Measurements from ENCODE around the gene KCNIP1.
"Not testable (repeated sequence)": the region's sequence is repeated elsewhere in the genome, so short reads cannot be mapped to it uniquely, and the experiment has no call there.

KCNIP1 gene

GRCh38 chr5:170737591-170737990 lies 233.8 kb downstream of the KCNIP1 start:
- no peak for DNase-seq

- DNase-seq = no peak
These were observed 235.0 kb downstream of the KCNIP1 start for GRCh38 chr5:170738840-170739239.

DNA sequence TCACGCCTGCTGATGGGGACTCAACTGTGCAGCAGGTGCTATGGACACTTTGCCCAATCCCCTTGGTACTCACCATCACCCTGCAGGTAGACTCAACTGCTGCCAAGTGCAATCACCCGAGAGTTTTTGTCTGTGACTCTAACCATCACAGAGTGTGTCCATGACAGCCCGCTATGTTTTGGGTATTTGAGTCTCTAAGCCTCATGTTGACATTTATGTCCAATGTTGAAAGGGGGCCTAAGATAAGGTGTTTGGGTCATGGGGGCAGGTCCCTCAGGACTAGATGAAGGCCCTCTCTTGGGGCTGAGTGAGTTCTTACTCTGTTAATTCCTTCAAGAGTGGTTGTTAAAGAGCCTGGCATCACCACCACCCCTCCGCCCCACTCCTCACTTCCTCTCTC lies 235.6 kb downstream of the KCNIP1 start:
- no peak for DNase-seq

DNA sequence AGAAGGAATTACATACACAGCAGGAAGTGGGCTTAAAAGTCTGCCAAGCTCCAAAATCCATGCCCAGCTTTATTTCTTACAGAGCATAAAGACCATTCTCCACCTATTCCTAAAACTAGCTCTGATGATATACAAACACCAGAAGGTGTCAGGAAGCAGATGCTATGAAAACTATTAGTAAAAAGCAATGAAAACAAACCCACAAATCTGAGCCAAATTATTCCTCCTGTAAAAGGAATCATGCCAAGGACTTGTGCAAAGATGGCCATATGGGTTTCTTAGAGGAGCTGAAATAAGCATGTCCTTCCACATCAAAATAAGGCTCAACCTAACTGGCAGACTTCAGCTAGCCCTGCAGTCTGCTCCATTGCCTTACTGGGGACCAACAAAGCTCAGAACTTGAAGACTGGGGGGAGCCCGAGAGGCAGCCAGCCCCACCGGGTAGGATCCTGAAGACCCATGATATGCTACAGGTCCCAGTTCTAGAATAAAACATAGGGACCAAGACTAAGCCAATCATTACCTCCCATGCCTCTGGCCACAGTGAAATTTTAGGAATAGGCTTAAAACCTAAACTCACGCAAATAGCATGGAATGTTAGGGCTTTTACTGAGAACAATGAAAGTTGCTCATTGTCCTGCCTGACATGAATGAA lies 236.9 kb downstream of the KCNIP1 start:
- no peak for DNase-seq

- no peak for DNase-seq
These were observed 238.0 kb downstream of the KCNIP1 start for GRCh38 chr5:170741801-170742200.

DNA sequence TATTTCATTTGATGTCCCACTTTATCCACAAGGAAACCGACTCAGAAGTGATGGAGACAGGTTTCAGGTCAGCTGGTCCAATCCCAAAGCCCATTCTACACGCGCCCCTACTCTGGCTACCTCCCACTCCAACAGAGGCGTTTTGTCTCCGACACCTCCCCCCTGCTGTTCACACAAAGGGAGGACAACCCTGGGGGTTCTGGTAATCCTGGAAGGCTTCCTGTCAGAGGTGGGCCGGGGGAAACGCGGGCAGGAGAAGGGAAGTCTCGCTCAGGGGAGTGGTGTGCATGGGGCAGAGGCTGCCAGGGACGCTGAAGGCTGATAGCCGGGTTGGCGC lies 240.0 kb downstream of the KCNIP1 start:
- no peak for DNase-seq

DNA sequence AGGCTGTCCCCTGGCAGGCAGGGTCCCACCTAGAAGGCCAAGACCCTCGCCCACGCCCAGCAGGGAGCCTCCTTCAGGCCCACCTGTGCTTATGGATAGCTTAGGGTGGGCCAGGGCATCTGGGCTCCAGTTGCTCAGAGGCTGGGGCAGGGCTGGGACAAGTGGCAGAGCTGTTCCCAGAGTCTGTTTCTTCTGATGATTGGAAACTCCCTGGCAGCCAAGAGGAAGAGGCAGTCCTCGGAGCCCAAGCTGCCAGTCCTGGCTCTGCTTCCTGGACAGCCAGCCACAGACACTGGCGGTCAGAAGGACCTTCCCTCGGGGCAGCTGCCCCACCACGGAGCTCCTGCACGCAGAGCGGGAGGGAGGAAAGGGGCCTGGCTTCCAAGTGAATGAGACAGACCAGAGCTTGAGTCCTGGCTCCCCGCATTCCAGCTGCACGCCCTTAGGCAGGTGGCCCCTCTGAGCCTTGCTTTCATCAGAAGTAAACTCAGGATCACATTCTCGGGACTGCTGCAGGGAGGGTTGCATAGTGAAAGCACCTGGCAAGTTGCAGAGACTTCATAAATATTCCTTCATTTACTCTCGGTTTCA lies 241.8 kb downstream of the KCNIP1 start:
- DNase-seq = no peak

DNA sequence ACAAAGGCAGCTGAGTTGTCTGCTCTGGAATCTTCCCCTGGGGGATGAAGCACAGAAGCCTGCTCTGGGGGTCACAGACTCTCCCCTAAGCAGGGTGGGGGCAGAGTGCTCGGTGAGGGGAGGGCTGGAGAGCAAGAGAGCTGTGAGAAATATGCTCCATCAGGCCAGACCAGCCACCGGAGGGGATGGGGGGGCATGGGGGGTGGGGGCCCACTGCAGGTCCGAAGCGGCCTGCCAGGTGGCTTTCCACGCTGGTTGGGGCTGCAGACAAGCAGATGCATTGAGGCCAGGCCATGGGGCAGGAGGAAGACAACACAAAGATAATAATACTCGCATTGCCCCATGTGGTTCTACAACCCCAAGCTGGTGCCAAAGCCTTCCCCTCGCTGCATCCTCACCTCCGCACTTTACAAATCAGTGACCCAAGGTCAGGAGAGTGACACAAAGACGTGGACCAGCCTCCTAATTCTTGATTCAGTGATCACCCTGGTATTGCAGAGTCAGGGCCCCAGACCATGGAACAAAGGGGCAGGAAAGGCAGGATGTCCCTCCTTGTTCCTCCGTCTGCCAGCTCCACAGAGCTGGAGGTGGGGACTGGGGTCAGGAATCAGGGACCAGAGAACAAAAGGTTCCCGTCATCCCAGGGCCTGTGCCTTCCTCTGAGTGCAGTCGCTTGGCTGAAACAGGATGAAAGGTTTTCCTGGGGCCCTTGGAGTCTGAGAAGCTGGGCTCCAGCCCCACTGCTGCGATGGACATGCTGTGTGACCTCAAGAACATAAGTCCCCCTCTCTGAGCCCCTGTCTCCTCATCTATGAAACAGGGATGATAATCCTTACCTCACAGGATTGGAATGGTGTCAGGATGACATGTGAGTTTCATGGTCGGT lies 242.5 kb downstream of the KCNIP1 start:
- DNase-seq = no peak

GRCh38 chr5:170746961-170747340 lies 243.1 kb downstream of the KCNIP1 start:
- no peak for DNase-seq

GRCh38 chr5:170747357-170747756 lies 243.5 kb downstream of the KCNIP1 start:
- DNase-seq = no peak

GRCh38 chr5:170747851-170748250 lies 244.0 kb downstream of the KCNIP1 start:
- DNase-seq = no peak

DNA sequence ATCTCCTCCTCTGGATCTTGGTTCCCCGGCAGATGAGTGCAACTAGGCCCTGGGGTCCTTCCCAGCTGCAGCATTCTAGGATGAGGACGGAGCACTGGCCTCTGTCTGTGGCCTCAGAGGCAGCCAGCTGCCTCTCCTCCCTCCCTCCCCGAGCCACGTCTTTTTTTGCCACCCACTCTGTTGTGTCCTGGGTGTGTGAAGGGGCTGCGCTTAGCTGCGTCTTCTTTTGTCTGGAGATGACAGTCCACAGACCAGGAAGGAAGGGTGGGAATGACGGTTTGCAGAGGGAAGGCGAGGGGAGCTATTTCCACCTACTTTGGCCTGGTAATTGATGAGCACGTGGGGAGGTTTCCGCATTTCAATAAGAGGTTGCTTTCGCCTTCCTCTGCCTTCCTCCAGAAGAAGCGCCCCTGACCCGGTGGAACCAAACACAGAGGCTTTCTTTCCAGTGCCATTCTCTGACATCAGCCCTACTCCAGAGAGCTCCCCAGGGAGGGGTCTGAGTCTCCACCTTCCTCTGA lies 245.2 kb downstream of the KCNIP1 start:
- DNase-seq = no peak

DNA sequence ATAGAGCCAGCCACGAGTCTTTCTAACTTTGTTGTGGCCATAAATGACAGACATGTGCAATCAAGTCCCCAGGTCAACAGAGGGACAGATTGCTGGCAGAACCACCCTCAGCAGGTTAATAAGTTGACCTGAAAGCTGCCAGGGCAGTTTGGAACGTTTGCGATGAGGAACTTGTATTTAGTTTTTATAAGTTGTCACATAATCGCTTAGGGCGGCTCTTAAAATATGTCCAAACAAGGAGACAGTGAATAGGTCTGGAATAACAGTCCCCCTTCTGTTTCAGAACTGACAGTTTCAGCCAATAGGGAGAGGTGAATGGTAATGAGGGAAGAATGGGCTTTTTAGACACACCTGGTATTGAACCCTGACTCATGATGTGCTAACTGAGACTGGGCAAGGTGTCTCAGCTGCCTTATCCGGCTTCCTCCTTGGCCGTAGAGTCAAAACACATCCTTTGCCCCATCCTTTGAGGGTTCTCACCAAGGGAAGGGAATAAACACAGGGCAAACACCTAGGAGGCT lies 246.2 kb downstream of the KCNIP1 start:
- no peak for DNase-seq

GRCh38 chr5:170750791-170751190 lies 247.0 kb downstream of the KCNIP1 start:
- DNase-seq = no peak

- no peak for DNase-seq
These were observed 247.8 kb downstream of the KCNIP1 start for GRCh38 chr5:170751631-170752030.

- no peak for DNase-seq
These were observed 248.7 kb downstream of the KCNIP1 start for GRCh38 chr5:170752257-170753215.

GRCh38 chr5:170753311-170753710 lies 249.5 kb downstream of the KCNIP1 start:
- no peak for DNase-seq

DNA sequence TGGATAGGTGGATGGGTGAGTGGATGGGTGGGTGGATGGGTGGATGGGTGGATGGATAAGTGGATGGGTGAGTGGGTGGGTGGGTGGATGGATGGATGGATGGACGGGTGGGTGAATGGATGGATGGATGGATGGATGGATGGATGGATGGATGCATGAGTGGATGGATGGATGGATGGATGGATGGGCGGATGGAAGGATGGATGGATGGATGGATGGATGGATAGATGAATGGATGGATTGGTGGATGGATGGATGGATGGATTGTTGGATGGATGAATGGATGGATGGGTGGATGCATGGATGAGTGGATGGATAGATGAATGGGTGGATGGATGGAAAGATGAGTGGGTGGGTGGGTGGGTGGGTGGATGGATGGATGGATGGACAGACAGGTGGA lies 250.7 kb downstream of the KCNIP1 start:
- DNase-seq = not testable (repeated sequence)

GRCh38 chr5:170755679-170756456 lies 252.0 kb downstream of the KCNIP1 start:
- DNase-seq = no peak

- DNase-seq = no peak
These were observed 252.9 kb downstream of the KCNIP1 start for GRCh38 chr5:170756691-170757090.

DNA sequence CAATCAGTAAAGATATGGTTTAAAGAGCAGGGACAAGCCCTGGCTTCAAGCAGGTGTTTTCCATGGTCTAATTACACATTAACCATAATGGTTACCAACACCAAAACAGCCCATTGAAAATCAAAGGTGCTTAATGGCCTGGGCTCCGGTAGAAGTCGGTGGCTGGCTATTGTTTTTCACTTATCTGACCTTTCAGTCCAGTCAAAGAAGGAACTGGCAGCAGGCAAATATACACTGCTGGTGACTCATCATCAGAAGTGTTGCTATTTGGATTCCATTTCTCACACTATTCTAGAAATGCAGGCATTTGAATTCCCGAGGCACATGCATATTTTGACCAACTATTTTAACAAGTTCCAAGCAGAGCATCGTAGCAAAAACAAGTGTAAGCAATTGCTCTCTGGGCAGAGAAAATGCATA lies 253.4 kb downstream of the KCNIP1 start:
- DNase-seq = no peak

- no peak for DNase-seq
These were observed 253.8 kb downstream of the KCNIP1 start for GRCh38 chr5:170757669-170758068.
